PC-9 (cell line): ENCODE measurements around the gene U2SURP. TPM values are rescaled to one million over a fixed set of nuclear protein-coding genes. Genes with fewer than 3 reads are reported as not detected.
A peak's percentile ranks its signal among the peaks of the same experiment; 100 is the strongest.
"Not testable (repeated sequence)": the region's sequence is repeated elsewhere in the genome, so short reads cannot be mapped to it uniquely, and the experiment has no call there.

Source experiments
- BruUV-seq: library from RNA; stranded (reverse); fragments of 400-500 nt; replicated peaks from 2 replicates; lab custom pipeline; 2021; lab: Mats Ljungman, UMichigan
- CTCF ChIA-PET: fragments of 300-600 bp; sonication (Branson Sonifier 250); formaldehyde crosslinking; loops from one replicate; lab custom pipeline; 2022; ENCODE audit warnings: antibody characterized with exemption; lab: Charles Lee
- POLR2A ChIA-PET: fragments of 300-600 bp; sonication (Branson Sonifier 250); formaldehyde crosslinking; loops from one replicate; lab custom pipeline; 2022; ENCODE audit warnings: antibody characterized with exemption; ENCODE audit not compliant: unreplicated experiment; lab: Charles Lee
- DNase-seq, 2 experiments: peaks; one replicate each; pipeline versions ENCODE4 v3.0.0 to v3.0.0-alpha.2; 2015 to 2022; ENCODE audit warnings: mixed read lengths in 1 of 2
- H2AFZ ChIP-seq: fragments of 200-600 bp; sonication (generic); 2 replicates; pipeline ENCODE4 v1.8.1; 2017; ENCODE audit warnings: antibody characterized with exemption
- H3F3A ChIP-seq: fragments of 200-600 bp; sonication (generic); 2 replicates; pipeline ENCODE4 v1.8.1; 2017; ENCODE audit warnings: antibody characterized with exemption, mild to moderate bottlenecking, low read depth; ENCODE audit not compliant: insufficient read depth
- H3K27ac ChIP-seq: fragments of 200-600 bp; sonication (generic); 2 replicates; pipeline ENCODE4 v1.6.1; 2016; ENCODE audit warnings: mixed run types
- H3K27me3 ChIP-seq: fragments of 200-600 bp; sonication (generic); 2 replicates; pipeline ENCODE4 v1.6.1; 2016; ENCODE audit warnings: low read depth, mixed run types; ENCODE audit not compliant: insufficient read depth
- H3K36me3 ChIP-seq: fragments of 200-600 bp; sonication (generic); 2 replicates; pipeline ENCODE4 v1.6.1; 2016; ENCODE audit warnings: low read depth, mixed run types
- H3K4me1 ChIP-seq: fragments of 200-600 bp; sonication (generic); replicated peaks from 2 replicates; pipeline ENCODE4 v1.6.1; 2016; ENCODE audit warnings: mixed run types; ENCODE audit not compliant: insufficient read depth
- H3K4me2 ChIP-seq: fragments of 200-600 bp; sonication (generic); 2 replicates; pipeline ENCODE4 v1.6.1; 2017; ENCODE audit warnings: mixed run types
- H3K4me3 ChIP-seq: fragments of 200-600 bp; sonication (generic); 2 replicates; pipeline ENCODE4 v1.6.1; 2016; ENCODE audit warnings: mixed run types
- H3K79me2 ChIP-seq: fragments of 200-600 bp; sonication (generic); 2 replicates; pipeline ENCODE4 v1.6.1; 2017; ENCODE audit warnings: low read depth, mixed run types
- H3K9me2 ChIP-seq: fragments of 200-600 bp; sonication (generic); 2 replicates; pipeline ENCODE4 v1.8.1; 2017; ENCODE audit warnings: mild to moderate bottlenecking; ENCODE audit not compliant: insufficient read depth
- H3K9me3 ChIP-seq: fragments of 200-600 bp; sonication (generic); 2 replicates; pipeline ENCODE4 v1.8.1; 2016; ENCODE audit warnings: low read depth; ENCODE audit not compliant: insufficient read depth
- H4K20me1 ChIP-seq: fragments of 200-600 bp; sonication (generic); 2 replicates; pipeline ENCODE4 v1.8.1; 2017; ENCODE audit not compliant: insufficient read depth
- CTCF ChIP-seq: fragments of 200-600 bp; sonication (generic); conservative IDR thresholded peaks from 2 replicates; pipeline ENCODE4 v1.6.1; 2017; ENCODE audit warnings: mixed run types, antibody characterized with exemption, mild to moderate bottlenecking, moderate library complexity
- EZH2 ChIP-seq: fragments of 200-600 bp; sonication (generic); IDR thresholded peaks from 2 replicates; pipeline ENCODE4 v1.8.0; 2017; ENCODE audit warnings: antibody characterized with exemption, low read depth
- intact Hi-C: fragments of 100-400 bp; cut with micrococcal nuclease; formaldehyde crosslinking; loops from one replicate; pipeline ENCODE4 v1.10.0; 2022; ENCODE audit not compliant: unreplicated experiment
- total RNA-seq: library from RNA; stranded (reverse); gene quantifications from 2 replicates; pipeline ENCODE4 v1.2.3, GENCODE V29; 2021

Gene U2SURP
- total RNA-seq, 1 experiment from 2014 or later = 126 TPM

GRCh38 chr3:142984255-142984654 is 17.1 kb upstream of the U2SURP start:
- Histone ChIP-seq H3K27me3 (no peaks in the 10 kb centered on the region), H2AFZ (no peak overlapping the region), H3K4me2 (no peak overlapping the region), H3K4me1 (no peaks in the 10 kb centered on the region), H3K36me3 (no peaks in the 10 kb centered on the region), H3K9me3 (no peaks in the 10 kb centered on the region), H3F3A (no peaks in the 10 kb centered on the region), H3K4me3 (no peak overlapping the region), H3K79me2 (no peaks in the 10 kb centered on the region), H4K20me1 (no peaks in the 10 kb centered on the region), H3K9me2 (no peaks in the 10 kb centered on the region), H3K27ac (no peak overlapping the region)
- CTCF ChIA-PET = interaction anchor here (0.7 to 1.6 kb wide), 2 partner anchors 155 to 161 kb away, joined by 3 to 8 read pairs; no protein-coding TSS in a partner anchor
- DNase-seq = no peak
- POLR2A ChIA-PET = no interaction called here
- no TSS peak for BruUV-seq
- TF ChIP-seq EZH2 (no peak), CTCF (no peak)
- intact Hi-C loops = no loop called here

GRCh38 chr3:142987080-142987700 is 14.2 kb upstream of the U2SURP start:
- H3K79me2 ChIP-seq = no peaks in the 10 kb centered on the region
- TF ChIP-seq EZH2 (no peak), CTCF (peak; percentile 79)
- intact Hi-C loops = loop anchor here (1.0 to 2.0 kb wide), 3 partner anchors 58 to 400 kb away; no protein-coding TSS in a partner anchor
- H3F3A ChIP-seq = no peaks in the 10 kb centered on the region
- no peak overlapping the region for H3K4me2 ChIP-seq
- no peak overlapping the region for H3K27ac ChIP-seq
- peak in 1 of 2 experiments; percentile 55 for DNase-seq
- ChIA-PET CTCF (interaction anchor here (1.0 kb wide), 1 partner anchor 158 kb away, joined by 4 read pairs; no protein-coding TSS in a partner anchor), POLR2A (interaction anchor here (0.5 to 0.6 kb wide), 2 partner anchors 11 to 13 kb away, joined by 4 to 16 read pairs; no protein-coding TSS in a partner anchor)
- no peaks in the 10 kb centered on the region for H4K20me1 ChIP-seq
- no peaks in the 10 kb centered on the region for H3K9me2 ChIP-seq
- no peak overlapping the region for H2AFZ ChIP-seq
- H3K27me3 ChIP-seq = no peaks in the 10 kb centered on the region
- no peaks in the 10 kb centered on the region for H3K4me1 ChIP-seq
- H3K36me3 ChIP-seq = no peaks in the 10 kb centered on the region
- no TSS peak for BruUV-seq
- H3K9me3 ChIP-seq = no peaks in the 10 kb centered on the region
- H3K4me3 ChIP-seq = no peak overlapping the region

- ChIA-PET POLR2A (interaction anchor here (0.5 to 0.6 kb wide), 2 partner anchors 10 to 12 kb away, joined by 4 to 16 read pairs; no protein-coding TSS in a partner anchor), CTCF (no interaction called here)
- TF ChIP-seq CTCF = no peak
- Histone ChIP-seq H3K9me3 (no peaks in the 10 kb centered on the region), H3K27ac (no peak overlapping the region), H2AFZ (no peak overlapping the region), H3K9me2 (no peaks in the 10 kb centered on the region), H3K27me3 (no peaks in the 10 kb centered on the region), H3K4me1 (no peaks in the 10 kb centered on the region), H3K4me3 (no peak overlapping the region), H3F3A (no peaks in the 10 kb centered on the region), H4K20me1 (no peaks in the 10 kb centered on the region), H3K79me2 (no peaks in the 10 kb centered on the region), H3K4me2 (no peak overlapping the region), H3K36me3 (no peaks in the 10 kb centered on the region)
- intact Hi-C loops = loop anchor here (1.0 to 2.0 kb wide), 3 partner anchors 58 to 401 kb away; no protein-coding TSS in a partner anchor
- no TSS peak for BruUV-seq
- DNase-seq = no peak
Measured at GRCh38 chr3:142987707-142988106, 13.7 kb upstream of the U2SURP start.

- H3K9me2 ChIP-seq, DNase-seq, POLR2A ChIA-PET, CTCF ChIA-PET, intact Hi-C loops, H3K79me2 ChIP-seq, H4K20me1 ChIP-seq, H3K36me3 ChIP-seq, H3K4me2 ChIP-seq, H3K4me3 ChIP-seq, BruUV-seq, H2AFZ ChIP-seq, H3K27ac ChIP-seq, H3K27me3 ChIP-seq, H3K4me1 ChIP-seq, H3F3A ChIP-seq, H3K9me3 ChIP-seq: not testable (repeated sequence)
Measured at GRCh38 chr3:142988221-142988620, 13.1 kb upstream of the U2SURP start.

GRCh38 chr3:142988826-142989225 is 12.5 kb upstream of the U2SURP start:
- CTCF ChIA-PET = interaction anchor here (0.7 kb wide), 1 partner anchor 162 kb away, joined by 3 read pairs; no protein-coding TSS in a partner anchor
- H3F3A ChIP-seq, H3K9me3 ChIP-seq, H3K79me2 ChIP-seq, intact Hi-C loops, H3K9me2 ChIP-seq, BruUV-seq, H3K27ac ChIP-seq, DNase-seq, H4K20me1 ChIP-seq, H2AFZ ChIP-seq, H3K4me3 ChIP-seq, H3K4me1 ChIP-seq, H3K27me3 ChIP-seq, H3K36me3 ChIP-seq, H3K4me2 ChIP-seq, POLR2A ChIA-PET: not testable (repeated sequence)
